Peyer's patch (tissue), 4 donors: Measurements from ENCODE around the gene ETV6. TPM values are rescaled to one million over a fixed set of nuclear protein-coding genes. Genes with fewer than 3 reads are reported as not detected.

Source experiments
- DNase-seq, 3 donors: peaks; one replicate each; pipeline ENCODE4 v3.0.0-alpha.2; 2017 to 2019
- H3K27ac ChIP-seq, 4 donors: fragments of 200-600 bp; sonication (generic); one replicate each; pipeline ENCODE4 v1.5.1; 2016 to 2019
- H3K27me3 ChIP-seq, 2 donors: fragments of 200-600 bp; sonication (generic); one replicate each; pipeline ENCODE4 v1.5.1; 2019
- H3K36me3 ChIP-seq, 3 donors: fragments of 200-600 bp; sonication (generic); one replicate each; pipeline ENCODE4 v1.5.1; 2016 to 2019
- H3K4me1 ChIP-seq, 4 donors: fragments of 200-600 bp; sonication (generic); one replicate each; pipeline ENCODE4 v1.5.1; 2016 to 2019
- H3K4me3 ChIP-seq, 4 donors: fragments of 200-600 bp; sonication (generic); 1 replicate in 3 of 4; 2 replicates in 1 of 4; pipeline ENCODE4 v1.5.1; 2016 to 2019; ENCODE audit warnings: mild to moderate bottlenecking in 1 of 4
- H3K9me3 ChIP-seq, 4 donors: fragments of 200-600 bp; sonication (generic); one replicate each; pipeline ENCODE4 v1.5.1; 2016 to 2019; ENCODE audit warnings: mild to moderate bottlenecking in 1 of 4
- POLR2A ChIP-seq, 2 donors: fragments of 450-650 bp; IDR thresholded peaks; one replicate each; pipeline ENCODE4 v1.5.1; 2017; ENCODE audit warnings: antibody characterized with exemption in 2 of 2, mild to moderate bottlenecking in 2 of 2, moderate library complexity in 2 of 2
- total RNA-seq, 4 donors: library from RNA; depleted of rRNA; stranded (reverse); fragments of >200 nt; gene quantifications; one replicate each; pipeline ENCODE4 v1.1.0, GENCODE V29; 2016
- TF ChIP-seq, protein P1 (sequence below), 6 experiments: fragments of 450-650 bp in 4 of 6; fragments of 200-600 bp in 2 of 6; sonication (generic) in 1 of 6; IDR thresholded peaks; one replicate each; pipeline ENCODE4 v1.5.1; 2017 to 2019; ENCODE audit warnings: antibody characterized with exemption in 6 of 6, mild to moderate bottlenecking in 3 of 6, moderate library complexity in 1 of 6

The ETV6 gene
- total RNA-seq, 4 donors from 2014 or later, result 35.4 to 49.5 (median 42.2) TPM

DNA sequence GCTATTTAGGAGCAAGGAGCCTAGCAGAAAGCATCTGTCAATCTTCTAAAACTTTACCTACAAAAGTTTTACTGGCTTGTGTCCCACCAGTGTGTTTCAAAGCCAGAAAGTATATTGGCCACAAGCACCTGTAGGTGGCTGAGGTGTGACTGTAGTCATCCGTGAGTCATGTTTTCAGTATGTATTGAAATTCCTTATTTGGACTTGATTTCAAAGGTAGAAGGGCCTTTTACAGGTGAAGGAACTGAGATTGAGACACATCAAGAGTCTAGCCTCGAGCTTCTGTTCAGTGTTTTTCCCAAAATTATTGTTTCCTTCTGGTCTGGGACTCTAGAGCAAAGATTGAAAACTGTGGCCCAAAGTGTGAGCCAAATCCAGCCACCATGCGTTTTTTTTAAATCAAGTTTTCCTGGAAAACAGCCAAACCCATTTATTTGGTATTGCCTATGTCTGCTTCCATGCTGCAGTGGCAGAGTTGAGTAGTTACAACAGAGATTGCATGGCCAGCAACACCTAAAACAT is 226.0 kb downstream of the ETV6 start:
- Histone ChIP-seq H3K9me3 (no peaks in the 10 kb centered on the region), H3K27me3 (no peaks in the 10 kb centered on the region), H3K36me3 (peaks cover 0 to 10% (median 0%) of the 10 kb centered on the region in 3 donors), H3K4me3 (no peak overlapping the region), H3K4me1 (peaks cover 0 to 40% (median 0%) of the 10 kb centered on the region in 4 donors), H3K27ac (no peak overlapping the region)
- DNase-seq, result no peak
- TF ChIP-seq POLR2A (IDR thresholded peaks at IDR 0.05), result no peak
- TF ChIP-seq, protein P1, sequence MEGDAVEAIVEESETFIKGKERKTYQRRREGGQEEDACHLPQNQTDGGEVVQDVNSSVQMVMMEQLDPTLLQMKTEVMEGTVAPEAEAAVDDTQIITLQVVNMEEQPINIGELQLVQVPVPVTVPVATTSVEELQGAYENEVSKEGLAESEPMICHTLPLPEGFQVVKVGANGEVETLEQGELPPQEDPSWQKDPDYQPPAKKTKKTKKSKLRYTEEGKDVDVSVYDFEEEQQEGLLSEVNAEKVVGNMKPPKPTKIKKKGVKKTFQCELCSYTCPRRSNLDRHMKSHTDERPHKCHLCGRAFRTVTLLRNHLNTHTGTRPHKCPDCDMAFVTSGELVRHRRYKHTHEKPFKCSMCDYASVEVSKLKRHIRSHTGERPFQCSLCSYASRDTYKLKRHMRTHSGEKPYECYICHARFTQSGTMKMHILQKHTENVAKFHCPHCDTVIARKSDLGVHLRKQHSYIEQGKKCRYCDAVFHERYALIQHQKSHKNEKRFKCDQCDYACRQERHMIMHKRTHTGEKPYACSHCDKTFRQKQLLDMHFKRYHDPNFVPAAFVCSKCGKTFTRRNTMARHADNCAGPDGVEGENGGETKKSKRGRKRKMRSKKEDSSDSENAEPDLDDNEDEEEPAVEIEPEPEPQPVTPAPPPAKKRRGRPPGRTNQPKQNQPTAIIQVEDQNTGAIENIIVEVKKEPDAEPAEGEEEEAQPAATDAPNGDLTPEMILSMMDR (IDR thresholded peaks at IDR 0.05), result no peak

DNA sequence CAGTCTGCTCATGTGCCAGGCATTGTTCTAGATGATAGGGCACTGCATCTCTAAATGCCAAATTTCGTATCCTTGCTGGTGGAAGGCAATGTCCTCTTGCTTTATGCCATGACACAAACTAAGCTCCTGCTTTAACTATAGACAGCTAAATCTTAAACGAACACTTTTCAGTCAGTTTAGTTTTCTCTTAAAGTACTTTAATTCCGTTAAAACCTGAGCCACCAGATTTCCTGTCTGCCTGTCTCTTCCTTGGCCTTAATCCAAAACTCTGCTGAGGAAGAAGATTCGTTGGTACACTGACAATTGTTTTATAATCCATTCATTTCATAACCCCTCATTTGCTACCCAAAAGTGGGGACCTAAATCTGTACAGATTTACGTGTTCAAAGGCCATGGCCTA is 226.8 kb downstream of the ETV6 start:
- peaks cover 0 to 47% (median 0%) of the 10 kb centered on the region in 4 donors for H3K4me1 ChIP-seq
- no peaks in the 10 kb centered on the region for H3K9me3 ChIP-seq
- no peak for DNase-seq
- H3K4me3 ChIP-seq, result no peak overlapping the region
- no peaks in the 10 kb centered on the region for H3K27me3 ChIP-seq
- TF ChIP-seq, protein P1 (IDR thresholded peaks at IDR 0.05), result no peak
- TF ChIP-seq POLR2A (IDR thresholded peaks at IDR 0.05), result no peak
- peaks cover 0 to 2% (median 0%) of the 10 kb centered on the region in 3 donors for H3K36me3 ChIP-seq
- no peak overlapping the region for H3K27ac ChIP-seq

DNA sequence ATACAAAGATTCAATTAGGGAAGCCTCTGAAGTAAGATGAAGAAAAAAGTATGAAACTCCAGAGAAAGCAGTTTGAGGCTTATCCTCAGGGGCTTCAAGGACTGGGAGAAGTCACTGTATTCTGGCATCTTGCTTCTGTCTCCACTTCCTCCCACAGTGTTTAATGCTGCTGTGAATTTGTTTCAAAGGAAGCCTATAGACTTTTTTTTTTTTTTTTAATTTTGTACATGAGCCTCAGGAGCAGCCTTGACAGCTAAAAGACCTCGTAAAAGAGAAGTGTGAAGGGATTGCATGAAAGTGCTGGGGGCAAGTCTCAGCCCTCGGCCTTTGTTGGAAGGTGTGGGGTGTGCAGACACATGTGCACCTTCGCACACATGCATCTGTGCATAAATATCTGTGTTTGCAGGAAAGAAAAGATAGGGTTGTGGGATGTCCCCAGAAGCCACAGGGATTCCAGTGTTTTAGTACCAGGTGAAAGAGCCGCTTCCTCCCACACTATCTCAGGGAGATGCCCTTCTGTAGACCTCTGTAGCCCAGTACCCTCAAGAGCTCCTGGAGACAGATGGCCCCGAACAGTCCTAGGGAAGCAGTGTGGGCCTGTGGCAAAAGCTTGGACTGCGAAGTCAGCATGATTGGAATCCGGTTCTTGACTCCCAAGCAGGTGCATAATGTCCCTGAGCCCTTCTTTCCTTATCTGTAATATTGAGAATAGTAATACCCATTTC is 227.8 kb downstream of the ETV6 start:
- Histone ChIP-seq H3K36me3 (no peaks in the 10 kb centered on the region), H3K27ac (peak overlapping the region in 2 of 4 donors; percentile 50 to 68), H3K27me3 (no peaks in the 10 kb centered on the region), H3K4me1 (peaks cover 0 to 57% (median 0%) of the 10 kb centered on the region in 4 donors), H3K4me3 (no peak overlapping the region), H3K9me3 (no peaks in the 10 kb centered on the region)
- DNase-seq, result no peak
- TF ChIP-seq, protein P1 (IDR thresholded peaks at IDR 0.05), result no peak
- no peak for TF ChIP-seq POLR2A (IDR thresholded peaks at IDR 0.05)

DNA sequence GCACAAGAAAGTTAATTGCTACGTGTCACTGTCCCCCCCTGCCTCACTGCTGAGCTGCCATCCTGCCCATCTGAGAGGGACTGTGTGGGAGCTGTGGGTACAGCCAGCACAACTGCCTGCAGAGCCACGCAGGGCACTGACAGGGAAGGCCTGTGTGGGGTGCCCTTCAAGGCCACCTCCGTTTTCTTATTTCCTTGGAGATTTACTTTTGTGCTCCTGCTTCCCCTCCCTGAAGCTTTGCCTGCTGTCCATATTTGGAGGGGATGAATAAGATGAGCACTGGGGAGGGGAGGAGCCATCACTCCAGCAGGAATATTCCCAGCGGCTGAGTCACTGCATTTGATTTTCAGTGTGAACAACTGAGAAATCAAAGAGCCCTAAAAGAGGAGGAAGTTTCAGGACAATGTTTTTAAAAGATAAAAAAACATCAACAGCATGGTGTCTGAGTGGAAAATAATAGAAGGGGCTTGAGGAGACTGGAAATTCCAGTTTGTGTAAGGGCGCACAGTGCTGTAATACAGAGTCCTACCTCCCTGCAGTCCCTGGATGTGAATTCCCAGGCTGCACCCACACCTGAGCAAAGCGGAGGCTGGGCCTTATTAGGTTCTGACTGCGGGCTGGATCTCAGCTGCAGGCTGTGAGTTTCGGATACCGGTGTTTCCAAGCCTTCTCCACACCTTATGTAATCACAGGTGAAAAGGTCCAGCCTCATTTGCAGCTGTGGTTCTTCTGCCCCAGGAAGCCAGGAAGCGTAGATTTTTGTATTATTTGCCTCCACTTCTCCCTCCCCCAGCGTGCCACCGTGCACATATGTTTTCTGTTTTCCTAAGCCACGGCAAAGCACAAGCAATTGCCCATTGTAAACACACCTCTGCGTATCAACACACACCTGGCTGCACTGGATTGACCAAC is 228.7 kb downstream of the ETV6 start:
- no peak for DNase-seq
- no peak for TF ChIP-seq POLR2A (IDR thresholded peaks at IDR 0.05)
- TF ChIP-seq, protein P1 (IDR thresholded peaks at IDR 0.05), result no peak
- peaks cover 0 to 60% (median 0%) of the 10 kb centered on the region in 4 donors for H3K4me1 ChIP-seq
- no peaks in the 10 kb centered on the region for H3K36me3 ChIP-seq
- H3K9me3 ChIP-seq, result no peaks in the 10 kb centered on the region
- no peaks in the 10 kb centered on the region for H3K27me3 ChIP-seq
- peak overlapping the region in 3 of 4 donors; percentile 38 to 68 (median 50) for H3K27ac ChIP-seq
- no peak overlapping the region for H3K4me3 ChIP-seq

DNA sequence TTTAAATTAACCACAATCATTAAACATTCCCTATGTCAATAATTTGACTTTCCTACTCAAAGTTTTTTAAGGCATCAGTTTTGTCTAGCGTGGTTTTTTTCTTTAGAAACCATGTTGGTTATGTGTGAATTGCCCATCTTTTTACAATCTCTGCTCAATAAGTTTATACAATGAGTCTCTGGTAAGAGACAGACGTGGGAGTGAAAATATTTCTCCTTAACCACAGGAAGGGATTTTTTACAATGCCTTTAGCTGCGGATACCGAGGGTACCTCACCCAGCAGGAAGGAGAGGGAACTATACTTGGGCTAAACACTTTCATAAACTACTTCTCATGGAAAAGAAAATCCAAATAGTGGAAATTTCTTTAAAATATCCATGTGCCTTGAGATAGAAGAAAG is 229.8 kb downstream of the ETV6 start:
- Histone ChIP-seq H3K36me3 (peaks cover 0 to 6% (median 0%) of the 10 kb centered on the region in 3 donors), H3K27me3 (no peaks in the 10 kb centered on the region), H3K4me1 (peaks cover 0 to 72% (median under 1%) of the 10 kb centered on the region in 4 donors), H3K27ac (no peak overlapping the region), H3K9me3 (no peaks in the 10 kb centered on the region), H3K4me3 (no peak overlapping the region)
- no peak for DNase-seq
- TF ChIP-seq POLR2A (IDR thresholded peaks at IDR 0.05), result no peak
- TF ChIP-seq, protein P1 (IDR thresholded peaks at IDR 0.05), result no peak
